NB4 (cell line): ENCODE data around the gene NPAS3.

Experiments used
- CTCF ChIP-seq: IDR thresholded peaks from one replicate; pipeline ENCODE4 v1.5.1; 2012; ENCODE audit warnings: low read depth, low read length
- POLR2A ChIP-seq: IDR thresholded peaks from 2 replicates; pipeline ENCODE4 v1.6.1; 2011; ENCODE audit warnings: mild to moderate bottlenecking; ENCODE audit not compliant: insufficient read length; ENCODE audit errors: extremely low read depth

GRCh38 chr14:33510063-33510481 lies 571.4 kb downstream of the NPAS3 start:
- TF ChIP-seq CTCF (no peak), POLR2A (no peak)
